Measurements from ENCODE around the gene SMAD2.

SMAD2 gene

GRCh38 chr18:47969816-47970215 lies 39.4 kb upstream of the SMAD2 start:
- TF ChIP-seq CTCF (IDR thresholded peaks at IDR 0.05), result no peak

GRCh38 chr18:47968721-47969120 lies 38.3 kb upstream of the SMAD2 start:
- no peak for TF ChIP-seq CTCF (IDR thresholded peaks at IDR 0.05)

GRCh38 chr18:47968006-47968676 lies 37.7 kb upstream of the SMAD2 start:
- TF ChIP-seq CTCF (IDR thresholded peaks at IDR 0.05), result no peak

- no peak for TF ChIP-seq CTCF (IDR thresholded peaks at IDR 0.05)
Measured at GRCh38 chr18:47964053-47964452, 33.6 kb upstream of the SMAD2 start.

GRCh38 chr18:47953471-47953931 lies 23.0 kb upstream of the SMAD2 start:
- TF ChIP-seq CTCF (IDR thresholded peaks at IDR 0.05), result no peak

- no peak for TF ChIP-seq CTCF (IDR thresholded peaks at IDR 0.05)
Measured at GRCh38 chr18:47950511-47950910, 20.1 kb upstream of the SMAD2 start.

- TF ChIP-seq CTCF (IDR thresholded peaks at IDR 0.05), result no peak
Measured at GRCh38 chr18:47949202-47949601, 18.7 kb upstream of the SMAD2 start.

- TF ChIP-seq CTCF (IDR thresholded peaks at IDR 0.05), result no peak
Measured at GRCh38 chr18:47946889-47947288, 16.4 kb upstream of the SMAD2 start.

Measured in LNCAP (cell line).